CD14-positive monocyte (primary cell): ENCODE measurements around the gene RAET1G. TPM values are rescaled to one million over a fixed set of nuclear protein-coding genes. Genes with fewer than 3 reads are reported as not detected.
A peak's percentile ranks its signal among the peaks of the same experiment; 100 is the strongest.

Source experiments
- DNase-seq, 3 donors: peaks; one replicate each; pipeline ENCODE4 v3.0.0-alpha.2; 2011 to 2022
- H2AFZ ChIP-seq: 2 replicates; pipeline ENCODE4 v1.6.0; 2012; ENCODE audit warnings: mild to moderate bottlenecking, low read depth, low read length, inconsistent platforms; ENCODE audit not compliant: insufficient read depth, poor library complexity, severe bottlenecking
- H3K27ac ChIP-seq, 2 donors: 1 replicate in 1 of 2; 2 replicates in 1 of 2; pipeline ENCODE4 v1.5.1; 2012 to 2013; ENCODE audit warnings: low read length in 2 of 2, control low read depth in 1 of 2, inconsistent platforms in 1 of 2, low read depth in 1 of 2, mild to moderate bottlenecking in 1 of 2
- H3K27me3 ChIP-seq, 2 donors: one replicate each; pipeline versions ENCODE4 v1.6.0 to v1.6.1; 2011 to 2013; ENCODE audit warnings: low read length in 2 of 2; ENCODE audit not compliant: control insufficient read depth in 2 of 2, insufficient read depth in 2 of 2
- H3K36me3 ChIP-seq, 2 donors: replicated peaks in 1 of 2; 1 replicate in 1 of 2; 2 replicates in 1 of 2; pipeline versions ENCODE4 v1.5.1 to v1.6.1; 2012 to 2013; ENCODE audit warnings: low read length in 2 of 2, control low read depth in 1 of 2, inconsistent platforms in 1 of 2, mild to moderate bottlenecking in 1 of 2; ENCODE audit not compliant: insufficient read depth in 2 of 2, control insufficient read depth in 1 of 2
- H3K4me1 ChIP-seq, 2 donors: 1 replicate in 1 of 2; 2 replicates in 1 of 2; pipeline versions ENCODE4 v1.5.1 to v1.6.1; 2012 to 2013; ENCODE audit warnings: low read length in 2 of 2, control low read depth in 1 of 2, inconsistent platforms in 1 of 2, mild to moderate bottlenecking in 1 of 2, moderate library complexity in 1 of 2; ENCODE audit not compliant: insufficient read depth in 2 of 2, control insufficient read depth in 1 of 2
- H3K4me2 ChIP-seq: replicated peaks from 2 replicates; pipeline ENCODE3; 2012; ENCODE audit warnings: low read length, moderate library complexity, mild to moderate bottlenecking; ENCODE audit not compliant: poor library complexity, severe bottlenecking; ENCODE audit errors: extremely low read depth
- H3K4me3 ChIP-seq, 3 experiments: fragments of 200-600 bp in 1 of 3; sonication (generic) in 1 of 3; replicated peaks in 1 of 3; 1 replicate in 2 of 3; 2 replicates in 1 of 3; pipeline ENCODE4 v1.5.1; 2011 to 2013; ENCODE audit warnings: low read length in 3 of 3, mild to moderate bottlenecking in 3 of 3, control low read depth in 2 of 3, low read depth in 2 of 3, inconsistent platforms in 1 of 3, moderate library complexity in 1 of 3
- H3K79me2 ChIP-seq: 2 replicates; pipeline ENCODE4 v1.6.0; 2012; ENCODE audit warnings: mild to moderate bottlenecking, control low read depth, inconsistent platforms, low read length, moderate library complexity; ENCODE audit not compliant: insufficient read depth
- H3K9ac ChIP-seq: 2 replicates; pipeline ENCODE4 v1.6.0; 2017; ENCODE audit warnings: low read length, mild to moderate bottlenecking; ENCODE audit not compliant: insufficient read depth, poor library complexity, severe bottlenecking
- H3K9me3 ChIP-seq, 2 donors: replicated peaks in 1 of 2; 1 replicate in 1 of 2; 2 replicates in 1 of 2; pipeline versions ENCODE4 v1.5.1 to v1.6.1; 2012 to 2013; ENCODE audit warnings: low read length in 2 of 2, control low read depth in 1 of 2; ENCODE audit not compliant: control insufficient read depth in 1 of 2, insufficient read depth in 1 of 2
- H4K20me1 ChIP-seq: 2 replicates; pipeline ENCODE4 v1.6.0; 2012; ENCODE audit warnings: mild to moderate bottlenecking, low read length, control low read depth, moderate library complexity; ENCODE audit not compliant: insufficient read depth
- H3K27ac Mint-ChIP-seq, 7 donors: one replicate each; pipeline ENCODE4 v1.8.0; 2020; ENCODE audit warnings: mild to moderate bottlenecking in 7 of 7, mixed read lengths in 7 of 7, moderate library complexity in 6 of 7, inconsistent platforms in 2 of 7
- H3K27me3 Mint-ChIP-seq, 3 donors: one replicate each; pipeline ENCODE4 v1.8.0; 2021 to 2022; ENCODE audit warnings: low read depth in 3 of 3, mild to moderate bottlenecking in 3 of 3, mixed read lengths in 3 of 3, moderate library complexity in 3 of 3, inconsistent platforms in 1 of 3
- H3K36me3 Mint-ChIP-seq, 2 donors: one replicate each; pipeline ENCODE4 v1.8.0; 2020; ENCODE audit warnings: mixed read lengths in 2 of 2, inconsistent platforms in 1 of 2, mild to moderate bottlenecking in 1 of 2
- H3K4me1 Mint-ChIP-seq: one replicate; pipeline ENCODE4 v1.8.0; 2020; ENCODE audit warnings: mild to moderate bottlenecking, mixed read lengths
- H3K4me3 Mint-ChIP-seq, 2 donors: one replicate each; pipeline ENCODE4 v1.8.0; 2020; ENCODE audit warnings: mild to moderate bottlenecking in 2 of 2, mixed read lengths in 2 of 2, moderate library complexity in 1 of 2
- H3K9me3 Mint-ChIP-seq, 7 donors: one replicate each; pipeline ENCODE4 v1.8.0; 2020 to 2022; ENCODE audit warnings: mixed read lengths in 7 of 7, mild to moderate bottlenecking in 6 of 7, moderate library complexity in 6 of 7, inconsistent platforms in 2 of 7
- CTCF ChIP-seq: fragments of 200-600 bp; IDR thresholded peaks from one replicate; pipeline ENCODE4 v1.8.0; 2022; ENCODE audit warnings: antibody characterized with exemption, mild to moderate bottlenecking
- whole genome bisulfite sequencing: methylation state at CpG from one replicate; pipeline ENCODE4 v1.1.5; 2013; ENCODE audit warnings: missing lambda C conversion rate; ENCODE audit not compliant: insufficient coverage; 5-methylcytosine and 5-hydroxymethylcytosine counted together
- intact Hi-C, 2 donors: fragments of 100-400 bp; cut with micrococcal nuclease; formaldehyde crosslinking; loops; one replicate each; pipeline versions ENCODE4 v1.15.0 to v1.15.1; 2023
- polyA plus RNA-seq, 3 donors: library from polyadenylated mRNA; depleted of rRNA in 1 of 3; unstranded in 2 of 3; stranded (reverse) in 1 of 3; fragments of 300-500 nt in 2 of 3; fragments of >200 nt in 1 of 3; fragmentation: Illumina TruSeq in 2 of 3; gene quantifications; 1 replicate in 2 of 3; 2 replicates in 1 of 3; pipeline ENCODE4 v1.2.3, GENCODE V29; 2012 to 2021

The RAET1G gene
- polyA plus RNA-seq, 3 donors: not detected

- H3K27me3 ChIP-seq: peaks cover 55 to 87% of the 10 kb centered on the region in 2 donors
- H3K27me3 Mint-ChIP-seq: peaks cover 72 to 89% (median 88%) of the 10 kb centered on the region in 3 donors
These were observed 28.7 kb upstream of the RAET1G start for GRCh38 chr6:149951626-149952025.

GRCh38 chr6:149951096-149951495, 28.2 kb upstream of the RAET1G start:
- no peak overlapping the region for H3K4me3 ChIP-seq
- peaks cover 0 to 5% of the 10 kb centered on the region in 2 donors for H3K9me3 ChIP-seq
- intact Hi-C loops: no loop called here
- Mint-ChIP-seq H3K9me3 (peaks cover 0 to 17% (median 3%) of the 10 kb centered on the region in 7 donors), H3K4me3 (peak overlapping the region in 1 of 2 donors; percentile 46), H3K27ac (no peak overlapping the region), H3K27me3 (peaks cover 70 to 90% (median 86%) of the 10 kb centered on the region in 3 donors), H3K4me1 (peaks cover 9% of the 10 kb centered on the region), H3K36me3 (peaks cover 0 to 5% of the 10 kb centered on the region in 2 donors)
- H3K4me1 ChIP-seq: no peaks in the 10 kb centered on the region
- no peaks in the 10 kb centered on the region for H4K20me1 ChIP-seq
- no peak for TF ChIP-seq CTCF
- no peak overlapping the region for H3K27ac ChIP-seq
- no peak overlapping the region for H2AFZ ChIP-seq
- H3K9ac ChIP-seq: no peak overlapping the region
- 71% methylated on average over 3 of the region's 9 CpGs for WGBS
- H3K27me3 ChIP-seq: peaks cover 55 to 81% of the 10 kb centered on the region in 2 donors
- H3K36me3 ChIP-seq: no peaks in the 10 kb centered on the region
- no peak overlapping the region for H3K4me2 ChIP-seq
- H3K79me2 ChIP-seq: no peaks in the 10 kb centered on the region
- DNase-seq: no peak

More at GRCh38 chr6:149951626-149952025, 28.7 kb upstream of the RAET1G start:
- Histone ChIP-seq H3K4me1 (no peaks in the 10 kb centered on the region), H2AFZ (no peak overlapping the region), H3K4me2 (no peak overlapping the region), H4K20me1 (no peaks in the 10 kb centered on the region), H3K79me2 (no peaks in the 10 kb centered on the region), H3K4me3 (no peak overlapping the region), H3K27ac (no peak overlapping the region), H3K36me3 (no peaks in the 10 kb centered on the region), H3K9ac (no peak overlapping the region), H3K9me3 (peaks cover 0 to 5% of the 10 kb centered on the region in 2 donors)
- Mint-ChIP-seq H3K9me3 (peaks cover 0 to 14% (median 3%) of the 10 kb centered on the region in 7 donors), H3K4me3 (no peak overlapping the region), H3K27ac (no peak overlapping the region), H3K36me3 (peaks cover 0 to 5% of the 10 kb centered on the region in 2 donors), H3K4me1 (peaks cover 9% of the 10 kb centered on the region)
- intact Hi-C loops: no loop called here
- TF ChIP-seq CTCF: no peak
- no peak for DNase-seq
- WGBS: 83% methylated on average over 3 of the region's 3 CpGs
